ENCODE data around the gene SOX11.

The SOX11 gene

DNA sequence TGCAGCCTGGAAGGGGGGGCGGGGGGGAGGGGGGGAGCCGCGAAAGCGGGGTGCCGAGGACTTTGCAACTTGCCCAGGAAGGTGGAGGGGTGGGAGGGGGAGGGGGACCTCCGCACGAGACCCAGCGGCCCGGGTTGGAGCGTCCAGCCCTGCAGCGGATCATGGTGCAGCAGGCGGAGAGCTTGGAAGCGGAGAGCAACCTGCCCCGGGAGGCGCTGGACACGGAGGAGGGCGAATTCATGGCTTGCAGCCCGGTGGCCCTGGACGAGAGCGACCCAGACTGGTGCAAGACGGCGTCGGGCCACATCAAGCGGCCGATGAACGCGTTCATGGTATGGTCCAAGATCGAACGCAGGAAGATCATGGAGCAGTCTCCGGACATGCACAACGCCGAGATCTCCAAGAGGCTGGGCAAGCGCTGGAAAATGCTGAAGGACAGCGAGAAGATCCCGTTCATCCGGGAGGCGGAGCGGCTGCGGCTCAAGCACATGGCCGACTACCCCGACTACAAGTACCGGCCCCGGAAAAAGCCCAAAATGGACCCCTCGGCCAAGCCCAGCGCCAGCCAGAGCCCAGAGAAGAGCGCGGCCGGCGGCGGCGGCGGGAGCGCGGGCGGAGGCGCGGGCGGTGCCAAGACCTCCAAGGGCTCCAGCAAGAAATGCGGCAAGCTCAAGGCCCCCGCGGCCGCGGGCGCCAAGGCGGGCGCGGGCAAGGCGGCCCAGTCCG, 540 bp downstream of the SOX11 start:
- H3K9me3 ChIP-seq (ENCODE audit: insufficient read depth, low read depth, low read length) = no peaks in the 10 kb centered on the region
- no peak overlapping the region for H3K4me3 ChIP-seq (ENCODE audit: low read length, poor library complexity, severe bottlenecking)
- H3K79me2 ChIP-seq (ENCODE audit: insufficient read depth, low read length) = no peaks in the 10 kb centered on the region
- no peaks in the 10 kb centered on the region for H3K36me3 ChIP-seq (ENCODE audit: insufficient read depth, low read length)
- no peak overlapping the region for H3K4me2 ChIP-seq (ENCODE audit: low read depth, low read length, poor library complexity, severe bottlenecking)
- no peak overlapping the region for H2AFZ ChIP-seq (ENCODE audit: low read length)
- no peaks in the 10 kb centered on the region for H3K27me3 ChIP-seq (ENCODE audit: insufficient read depth, low read length, poor library complexity, severe bottlenecking)
- H3K9me2 ChIP-seq (replicated peaks; ENCODE audit: low read depth, low read length) = no peaks in the 10 kb centered on the region
- H3K9ac ChIP-seq (ENCODE audit: low read depth, low read length, poor library complexity, severe bottlenecking) = no peak overlapping the region
- no peaks in the 10 kb centered on the region for H4K20me1 ChIP-seq (ENCODE audit: insufficient read depth, low read length, poor library complexity, severe bottlenecking)
- H3K4me1 ChIP-seq (ENCODE audit: insufficient read depth, low read length, poor library complexity, severe bottlenecking) = no peaks in the 10 kb centered on the region
- H3F3A ChIP-seq (ENCODE audit: low read depth) = no peaks in the 10 kb centered on the region
- no peak for TF ChIP-seq EZH2phosphoT487 (IDR thresholded peaks at IDR 0.05; ENCODE audit: borderline replicate concordance)
- TF ChIP-seq, protein P1, sequence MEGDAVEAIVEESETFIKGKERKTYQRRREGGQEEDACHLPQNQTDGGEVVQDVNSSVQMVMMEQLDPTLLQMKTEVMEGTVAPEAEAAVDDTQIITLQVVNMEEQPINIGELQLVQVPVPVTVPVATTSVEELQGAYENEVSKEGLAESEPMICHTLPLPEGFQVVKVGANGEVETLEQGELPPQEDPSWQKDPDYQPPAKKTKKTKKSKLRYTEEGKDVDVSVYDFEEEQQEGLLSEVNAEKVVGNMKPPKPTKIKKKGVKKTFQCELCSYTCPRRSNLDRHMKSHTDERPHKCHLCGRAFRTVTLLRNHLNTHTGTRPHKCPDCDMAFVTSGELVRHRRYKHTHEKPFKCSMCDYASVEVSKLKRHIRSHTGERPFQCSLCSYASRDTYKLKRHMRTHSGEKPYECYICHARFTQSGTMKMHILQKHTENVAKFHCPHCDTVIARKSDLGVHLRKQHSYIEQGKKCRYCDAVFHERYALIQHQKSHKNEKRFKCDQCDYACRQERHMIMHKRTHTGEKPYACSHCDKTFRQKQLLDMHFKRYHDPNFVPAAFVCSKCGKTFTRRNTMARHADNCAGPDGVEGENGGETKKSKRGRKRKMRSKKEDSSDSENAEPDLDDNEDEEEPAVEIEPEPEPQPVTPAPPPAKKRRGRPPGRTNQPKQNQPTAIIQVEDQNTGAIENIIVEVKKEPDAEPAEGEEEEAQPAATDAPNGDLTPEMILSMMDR (conservative IDR thresholded peaks at IDR 0.05; ENCODE audit: low read length) = no peak

GRCh38 chr2:5693287-5694201, 1.4 kb downstream of the SOX11 start:
- Histone ChIP-seq H3K36me3 (ENCODE audit: insufficient read depth, low read length) (no peaks in the 10 kb centered on the region), H3K4me1 (ENCODE audit: insufficient read depth, low read length, poor library complexity, severe bottlenecking) (no peaks in the 10 kb centered on the region), H3K9ac (ENCODE audit: low read depth, low read length, poor library complexity, severe bottlenecking) (no peak overlapping the region), H3K9me2 (replicated peaks; ENCODE audit: low read depth, low read length) (no peaks in the 10 kb centered on the region), H2AFZ (ENCODE audit: low read length) (no peak overlapping the region), H3F3A (ENCODE audit: low read depth) (no peaks in the 10 kb centered on the region), H3K4me3 (ENCODE audit: low read length, poor library complexity, severe bottlenecking) (no peak overlapping the region), H4K20me1 (ENCODE audit: insufficient read depth, low read length, poor library complexity, severe bottlenecking) (no peaks in the 10 kb centered on the region), H3K79me2 (ENCODE audit: insufficient read depth, low read length) (no peaks in the 10 kb centered on the region), H3K27me3 (ENCODE audit: insufficient read depth, low read length, poor library complexity, severe bottlenecking) (no peaks in the 10 kb centered on the region), H3K4me2 (ENCODE audit: low read depth, low read length, poor library complexity, severe bottlenecking) (no peak overlapping the region), H3K9me3 (ENCODE audit: insufficient read depth, low read depth, low read length) (no peaks in the 10 kb centered on the region)
- TF ChIP-seq EZH2phosphoT487 (IDR thresholded peaks at IDR 0.05; ENCODE audit: borderline replicate concordance) = no peak
- TF ChIP-seq, protein P1 (conservative IDR thresholded peaks at IDR 0.05; ENCODE audit: low read length) = no peak

GRCh38 chr2:5694306-5694705, 2.1 kb downstream of the SOX11 start:
- Histone ChIP-seq H3K9me3 (ENCODE audit: insufficient read depth, low read depth, low read length) (no peaks in the 10 kb centered on the region), H3K79me2 (ENCODE audit: insufficient read depth, low read length) (no peaks in the 10 kb centered on the region), H3K4me2 (ENCODE audit: low read depth, low read length, poor library complexity, severe bottlenecking) (no peak overlapping the region), H3F3A (ENCODE audit: low read depth) (no peaks in the 10 kb centered on the region), H3K36me3 (ENCODE audit: insufficient read depth, low read length) (no peaks in the 10 kb centered on the region), H3K9me2 (replicated peaks; ENCODE audit: low read depth, low read length) (no peaks in the 10 kb centered on the region), H2AFZ (ENCODE audit: low read length) (no peak overlapping the region), H3K27me3 (ENCODE audit: insufficient read depth, low read length, poor library complexity, severe bottlenecking) (no peaks in the 10 kb centered on the region), H3K9ac (ENCODE audit: low read depth, low read length, poor library complexity, severe bottlenecking) (no peak overlapping the region), H3K4me3 (ENCODE audit: low read length, poor library complexity, severe bottlenecking) (no peak overlapping the region), H4K20me1 (ENCODE audit: insufficient read depth, low read length, poor library complexity, severe bottlenecking) (no peaks in the 10 kb centered on the region), H3K4me1 (ENCODE audit: insufficient read depth, low read length, poor library complexity, severe bottlenecking) (no peaks in the 10 kb centered on the region)
- TF ChIP-seq EZH2phosphoT487 (IDR thresholded peaks at IDR 0.05; ENCODE audit: borderline replicate concordance) = no peak
- TF ChIP-seq, protein P1 (conservative IDR thresholded peaks at IDR 0.05; ENCODE audit: low read length) = no peak
